Calu3 (cell line): ENCODE data around the gene ESRRG. TPM values are rescaled to one million over a fixed set of nuclear protein-coding genes. Genes with fewer than 3 reads are reported as not detected.

Source experiments
- BruUV-seq: library from RNA; stranded (reverse); fragments of 400-500 nt; replicated peaks from 2 replicates; lab custom pipeline; 2021; lab: Mats Ljungman, UMichigan
- CTCF ChIA-PET: fragments of 300-600 bp; sonication (Branson Sonifier 250); formaldehyde crosslinking; loops from one replicate; lab custom pipeline; 2022; ENCODE audit warnings: antibody characterized with exemption; lab: Charles Lee
- DNase-seq: peaks from one replicate; pipeline ENCODE4 v3.0.0; 2022
- H3K27ac Mint-ChIP-seq: one replicate; pipeline ENCODE4 v1.8.0; 2022; ENCODE audit warnings: mixed read lengths; ENCODE audit not compliant: unreplicated experiment
- H3K27me3 Mint-ChIP-seq: one replicate; pipeline ENCODE4 v1.8.0; 2022; ENCODE audit warnings: mixed read lengths; ENCODE audit not compliant: unreplicated experiment
- H3K36me3 Mint-ChIP-seq: one replicate; pipeline ENCODE4 v1.8.0; 2022; ENCODE audit warnings: mild to moderate bottlenecking, moderate library complexity, mixed read lengths; ENCODE audit not compliant: insufficient read depth, unreplicated experiment
- H3K4me1 Mint-ChIP-seq: one replicate; pipeline ENCODE4 v1.8.0; 2022; ENCODE audit warnings: mild to moderate bottlenecking, low read depth, mixed read lengths; ENCODE audit not compliant: unreplicated experiment
- H3K4me3 Mint-ChIP-seq: one replicate; pipeline ENCODE4 v1.8.0; 2022; ENCODE audit warnings: mild to moderate bottlenecking, low read depth, moderate library complexity, mixed read lengths; ENCODE audit not compliant: unreplicated experiment
- H3K9me3 Mint-ChIP-seq: one replicate; pipeline ENCODE4 v1.8.0; 2022; ENCODE audit warnings: low read depth, mixed read lengths; ENCODE audit not compliant: unreplicated experiment
- CTCF ChIP-seq: fragments of 200-600 bp; IDR thresholded peaks from one replicate; pipeline ENCODE4 v1.8.0; 2022; ENCODE audit warnings: antibody characterized with exemption; ENCODE audit not compliant: unreplicated experiment
- intact Hi-C: fragments of 100-400 bp; cut with micrococcal nuclease; formaldehyde crosslinking; loops from one replicate; pipeline ENCODE4 v1.10.0; 2022; ENCODE audit not compliant: unreplicated experiment
- total RNA-seq: library from RNA; stranded (reverse); gene quantifications from 2 replicates; pipeline ENCODE4 v1.2.3, GENCODE V29; 2022

The ESRRG gene
- total RNA-seq, 1 experiment from 2014 or later, result 1.3 TPM

GRCh38 chr1:216498277-216498676, 225.0 kb downstream of the ESRRG start:
- Mint-ChIP-seq H3K4me1 (peaks cover 14% of the 10 kb centered on the region), H3K4me3 (no peak overlapping the region), H3K36me3 (no peaks in the 10 kb centered on the region), H3K27me3 (no peaks in the 10 kb centered on the region), H3K27ac (no peak overlapping the region), H3K9me3 (peaks cover 2% of the 10 kb centered on the region)
- no TSS peak for BruUV-seq
- no peak for DNase-seq
- no peak for TF ChIP-seq CTCF
- CTCF ChIA-PET, result no interaction called here
- intact Hi-C loops, result no loop called here

- DNase-seq, result no peak
- CTCF ChIA-PET, result no interaction called here
- no peak overlapping the region for H3K4me3 Mint-ChIP-seq
- no TSS peak for BruUV-seq
- no peak for TF ChIP-seq CTCF
- no peaks in the 10 kb centered on the region for H3K27me3 Mint-ChIP-seq
- H3K36me3 Mint-ChIP-seq, result no peaks in the 10 kb centered on the region
- intact Hi-C loops, result no loop called here
- no peak overlapping the region for H3K27ac Mint-ChIP-seq
- H3K9me3 Mint-ChIP-seq, result peaks cover 5% of the 10 kb centered on the region
- no peaks in the 10 kb centered on the region for H3K4me1 Mint-ChIP-seq
Observed at GRCh38 chr1:216485042-216485441, 238.2 kb downstream of the ESRRG start.

GRCh38 chr1:216483672-216484401, 239.4 kb downstream of the ESRRG start:
- no peaks in the 10 kb centered on the region for H3K27me3 Mint-ChIP-seq
- intact Hi-C loops, result no loop called here
- no TSS peak for BruUV-seq
- TF ChIP-seq CTCF, result no peak
- no peak overlapping the region for H3K4me3 Mint-ChIP-seq
- CTCF ChIA-PET, result no interaction called here
- peaks cover 5% of the 10 kb centered on the region for H3K9me3 Mint-ChIP-seq
- H3K4me1 Mint-ChIP-seq, result no peaks in the 10 kb centered on the region
- H3K36me3 Mint-ChIP-seq, result no peaks in the 10 kb centered on the region
- no peak for DNase-seq
- no peak overlapping the region for H3K27ac Mint-ChIP-seq

- DNase-seq, result no peak
- intact Hi-C loops, result no loop called here
- no TSS peak for BruUV-seq
- Mint-ChIP-seq H3K27me3 (no peaks in the 10 kb centered on the region), H3K4me1 (no peaks in the 10 kb centered on the region), H3K4me3 (no peak overlapping the region), H3K27ac (no peak overlapping the region), H3K36me3 (no peaks in the 10 kb centered on the region), H3K9me3 (peaks cover 5% of the 10 kb centered on the region)
- CTCF ChIA-PET, result no interaction called here
- no peak for TF ChIP-seq CTCF
Observed at GRCh38 chr1:216482620-216483019, 240.6 kb downstream of the ESRRG start.
